Measurements from ENCODE around the gene TMEM204. TPM values are rescaled to one million over a fixed set of nuclear protein-coding genes. Genes with fewer than 3 reads are reported as not detected.

Gene TMEM204
- polyA plus RNA-seq, 2 donors, result 3.4 to 6.2 TPM

DNA sequence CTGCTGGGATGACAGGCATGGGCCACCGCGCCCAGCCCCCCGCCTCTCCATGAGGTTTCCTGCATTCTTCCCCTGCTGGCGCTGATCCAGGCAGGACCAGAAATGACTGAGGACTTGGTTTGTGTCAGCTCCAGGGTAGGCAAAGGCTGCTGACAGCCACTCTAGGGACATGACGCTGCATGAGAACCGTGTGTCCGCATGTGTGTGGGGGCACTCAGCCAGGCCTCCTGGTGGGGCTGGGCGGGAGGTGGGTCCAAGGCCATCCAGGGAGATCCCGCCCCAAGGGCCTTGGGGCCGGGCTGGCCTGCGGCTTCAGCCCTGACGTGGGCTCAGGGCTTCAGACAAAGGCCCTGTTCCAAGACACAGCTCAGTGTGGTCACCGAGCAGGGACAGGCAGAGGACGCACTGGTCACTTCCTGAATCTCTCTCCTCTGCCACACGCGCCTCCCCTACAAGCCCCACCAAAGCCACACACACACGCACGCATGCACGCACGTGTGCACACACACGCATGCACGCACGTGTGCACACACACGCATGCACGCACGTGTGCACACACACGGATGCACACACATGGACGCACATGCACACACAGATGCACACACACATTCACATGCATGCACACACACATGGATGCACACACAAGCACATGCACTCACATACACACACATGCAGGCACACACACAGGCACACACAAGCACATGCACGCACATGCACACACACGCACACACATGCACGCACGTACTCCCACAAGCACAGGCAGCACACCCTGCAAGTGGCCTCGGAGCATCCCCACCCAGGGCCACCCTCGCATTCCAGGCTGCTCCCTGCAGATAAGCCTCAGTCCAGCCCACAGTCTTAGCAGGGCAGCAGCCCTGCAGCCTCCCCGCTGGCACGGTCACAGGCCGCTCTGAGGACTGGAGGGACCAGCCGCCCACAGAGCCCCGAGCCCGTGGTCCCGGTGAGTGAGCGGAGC is 5.3 kb upstream of the TMEM204 start:
- no peaks in the 10 kb centered on the region for H3K9me3 ChIP-seq (ENCODE audit: control insufficient read depth in 2 of 2, insufficient read depth in 1 of 2, low read depth in 1 of 2, low read length in 1 of 2)
- H3K4me1 ChIP-seq (ENCODE audit: control insufficient read depth in 2 of 2, insufficient read depth in 2 of 2, low read length in 1 of 2), result peaks cover 0 to 43% of the 10 kb centered on the region in 2 donors
- H3K4me3 ChIP-seq (ENCODE audit: low read depth in 1 of 2, low read length in 2 of 2), result no peak overlapping the region
- no peak overlapping the region for H3K27ac ChIP-seq (ENCODE audit: low read depth in 2 of 2, low read length in 1 of 2)
- 64 to 69% methylated on average over 42 of the region's 42 CpGs for WGBS, 2 donors
- H3K27me3 ChIP-seq (ENCODE audit: control insufficient read depth in 1 of 2, insufficient read depth in 2 of 2, low read length in 2 of 2), result no peaks in the 10 kb centered on the region
- peaks cover 0 to 2% of the 10 kb centered on the region in 2 donors for H3K36me3 ChIP-seq (ENCODE audit: control insufficient read depth in 2 of 2, insufficient read depth in 2 of 2, low read length in 1 of 2)

DNA sequence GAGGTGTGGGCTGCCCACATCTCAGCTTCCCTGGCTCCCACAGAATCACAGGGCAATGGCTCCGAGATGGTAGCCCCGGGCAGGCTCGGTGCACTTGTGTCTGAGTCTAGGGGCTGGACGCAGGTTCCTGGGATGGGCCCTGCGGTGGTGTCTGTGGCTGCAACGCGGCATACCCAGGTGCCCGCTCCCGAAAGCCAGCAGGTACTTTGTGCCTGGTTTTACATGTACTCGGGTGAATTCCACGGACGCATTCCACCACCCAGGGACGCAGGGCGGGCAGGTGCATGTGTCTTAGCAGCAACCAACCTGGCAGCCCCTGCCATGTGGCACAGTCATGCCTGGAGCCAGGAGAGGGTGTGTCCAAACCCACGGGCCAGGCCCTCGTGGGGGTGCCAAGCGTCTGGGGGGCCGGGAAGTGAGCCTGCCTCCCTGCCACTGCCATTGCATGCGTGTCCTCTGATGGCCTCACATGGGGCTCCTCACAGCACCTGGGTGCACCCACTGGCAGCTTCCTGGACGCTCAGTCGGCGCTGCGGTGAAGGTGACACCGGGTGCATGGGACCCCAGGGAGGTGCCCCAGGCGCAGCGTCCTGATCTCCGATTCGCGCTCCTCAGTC is 4.4 kb upstream of the TMEM204 start:
- H3K36me3 ChIP-seq (ENCODE audit: control insufficient read depth in 2 of 2, insufficient read depth in 2 of 2, low read length in 1 of 2), result peaks cover 0 to 3% of the 10 kb centered on the region in 2 donors
- H3K4me3 ChIP-seq (ENCODE audit: low read depth in 1 of 2, low read length in 2 of 2), result no peak overlapping the region
- peaks cover 0 to 43% of the 10 kb centered on the region in 2 donors for H3K4me1 ChIP-seq (ENCODE audit: control insufficient read depth in 2 of 2, insufficient read depth in 2 of 2, low read length in 1 of 2)
- H3K9me3 ChIP-seq (ENCODE audit: control insufficient read depth in 2 of 2, insufficient read depth in 1 of 2, low read depth in 1 of 2, low read length in 1 of 2), result no peaks in the 10 kb centered on the region
- H3K27me3 ChIP-seq (ENCODE audit: control insufficient read depth in 1 of 2, insufficient read depth in 2 of 2, low read length in 2 of 2), result no peaks in the 10 kb centered on the region
- WGBS, 2 donors, result 68 to 72% methylated on average over 29 of the region's 29 CpGs
- H3K27ac ChIP-seq (ENCODE audit: low read depth in 2 of 2, low read length in 1 of 2), result peak overlapping the region in 1 of 2 donors; percentile 16

GRCh38 chr16:1530349-1530882 is 3.0 kb upstream of the TMEM204 start:
- no peaks in the 10 kb centered on the region for H3K9me3 ChIP-seq (ENCODE audit: control insufficient read depth in 2 of 2, insufficient read depth in 1 of 2, low read depth in 1 of 2, low read length in 1 of 2)
- 51 to 67% methylated on average over 27 of the region's 27 CpGs for WGBS, 2 donors
- no peaks in the 10 kb centered on the region for H3K27me3 ChIP-seq (ENCODE audit: control insufficient read depth in 1 of 2, insufficient read depth in 2 of 2, low read length in 2 of 2)
- H3K27ac ChIP-seq (ENCODE audit: low read depth in 2 of 2, low read length in 1 of 2), result peak overlapping the region; percentile 73 to 95
- peaks cover 0 to 44% of the 10 kb centered on the region in 2 donors for H3K4me1 ChIP-seq (ENCODE audit: control insufficient read depth in 2 of 2, insufficient read depth in 2 of 2, low read length in 1 of 2)
- H3K36me3 ChIP-seq (ENCODE audit: control insufficient read depth in 2 of 2, insufficient read depth in 2 of 2, low read length in 1 of 2), result peaks cover 0 to 3% of the 10 kb centered on the region in 2 donors
- H3K4me3 ChIP-seq (ENCODE audit: low read depth in 1 of 2, low read length in 2 of 2), result no peak overlapping the region

DNA sequence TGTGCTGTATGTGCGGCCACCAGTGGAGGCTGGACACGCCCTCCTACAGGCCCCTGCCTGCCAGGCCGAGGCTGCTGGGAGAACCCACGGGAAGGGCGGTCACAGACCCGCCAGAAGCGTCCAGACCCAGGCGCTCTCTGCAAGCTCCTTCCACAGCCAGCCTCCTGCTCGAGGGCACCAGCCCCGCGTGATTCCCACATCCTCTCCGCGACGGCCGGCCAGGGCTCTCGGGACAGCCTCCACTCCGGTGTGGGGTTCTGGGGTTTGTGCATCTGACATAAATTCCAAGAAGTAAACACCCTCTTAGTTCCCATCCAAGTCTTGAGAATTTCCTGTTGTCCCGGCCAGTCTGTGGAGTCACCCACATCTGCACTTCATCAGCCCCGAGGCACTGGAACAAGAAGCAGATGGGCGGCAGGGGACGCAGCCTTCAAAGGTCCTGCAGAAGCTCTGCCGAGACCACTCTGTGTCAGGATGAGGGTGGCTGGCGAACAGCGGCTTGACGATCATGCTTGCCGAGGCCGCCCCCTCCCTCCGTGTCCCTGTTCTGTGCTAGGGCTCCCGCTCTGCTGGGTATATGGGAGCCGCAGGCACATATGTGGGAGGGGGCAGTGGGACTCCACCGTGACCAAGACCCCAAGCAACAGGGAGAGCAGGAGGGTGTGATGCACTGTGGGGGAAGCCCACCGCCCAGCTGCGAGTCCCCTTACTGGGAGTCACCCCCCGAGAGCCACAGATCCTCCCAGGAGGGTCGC is 2.4 kb upstream of the TMEM204 start:
- no peak overlapping the region for H3K4me3 ChIP-seq (ENCODE audit: low read depth in 1 of 2, low read length in 2 of 2)

DNA sequence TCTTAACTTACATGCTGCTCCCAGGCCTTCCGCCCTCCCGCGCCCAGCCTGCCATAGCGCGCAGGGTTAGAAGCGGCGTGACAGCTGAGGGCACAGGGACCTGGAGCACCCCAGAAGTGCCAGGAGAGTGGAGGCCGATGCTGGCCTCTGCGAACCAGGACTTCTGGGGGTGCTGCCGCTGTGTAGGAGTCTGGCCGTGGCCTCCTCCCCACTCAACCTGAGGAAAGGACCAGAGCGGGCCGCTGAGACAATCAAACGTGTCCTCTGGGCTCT is 1.9 kb upstream of the TMEM204 start:
- H3K36me3 ChIP-seq (ENCODE audit: control insufficient read depth in 2 of 2, insufficient read depth in 2 of 2, low read length in 1 of 2), result peaks cover 0 to 4% of the 10 kb centered on the region in 2 donors
- 84 to 85% methylated on average over 14 of the region's 14 CpGs for WGBS, 2 donors
- peak overlapping the region; percentile 73 to 95 for H3K27ac ChIP-seq (ENCODE audit: low read depth in 2 of 2, low read length in 1 of 2)
- H3K9me3 ChIP-seq (ENCODE audit: control insufficient read depth in 2 of 2, insufficient read depth in 1 of 2, low read depth in 1 of 2, low read length in 1 of 2), result no peaks in the 10 kb centered on the region
- H3K4me1 ChIP-seq (ENCODE audit: control insufficient read depth in 2 of 2, insufficient read depth in 2 of 2, low read length in 1 of 2), result peaks cover 0 to 46% of the 10 kb centered on the region in 2 donors
- no peak overlapping the region for H3K4me3 ChIP-seq (ENCODE audit: low read depth in 1 of 2, low read length in 2 of 2)
- H3K27me3 ChIP-seq (ENCODE audit: control insufficient read depth in 1 of 2, insufficient read depth in 2 of 2, low read length in 2 of 2), result no peaks in the 10 kb centered on the region

More for the DNA sequence above, 2.4 kb upstream of the TMEM204 start:
- no peaks in the 10 kb centered on the region for H3K9me3 ChIP-seq (ENCODE audit: control insufficient read depth in 2 of 2, insufficient read depth in 1 of 2, low read depth in 1 of 2, low read length in 1 of 2)
- no peaks in the 10 kb centered on the region for H3K27me3 ChIP-seq (ENCODE audit: control insufficient read depth in 1 of 2, insufficient read depth in 2 of 2, low read length in 2 of 2)
- H3K36me3 ChIP-seq (ENCODE audit: control insufficient read depth in 2 of 2, insufficient read depth in 2 of 2, low read length in 1 of 2), result peaks cover 0 to 3% of the 10 kb centered on the region in 2 donors
- peaks cover 0 to 44% of the 10 kb centered on the region in 2 donors for H3K4me1 ChIP-seq (ENCODE audit: control insufficient read depth in 2 of 2, insufficient read depth in 2 of 2, low read length in 1 of 2)
- WGBS, 2 donors, result 52 to 69% methylated on average over 31 to 35 of the region's 35 CpGs
- H3K27ac ChIP-seq (ENCODE audit: low read depth in 2 of 2, low read length in 1 of 2), result peak overlapping the region; percentile 73 to 95

DNA sequence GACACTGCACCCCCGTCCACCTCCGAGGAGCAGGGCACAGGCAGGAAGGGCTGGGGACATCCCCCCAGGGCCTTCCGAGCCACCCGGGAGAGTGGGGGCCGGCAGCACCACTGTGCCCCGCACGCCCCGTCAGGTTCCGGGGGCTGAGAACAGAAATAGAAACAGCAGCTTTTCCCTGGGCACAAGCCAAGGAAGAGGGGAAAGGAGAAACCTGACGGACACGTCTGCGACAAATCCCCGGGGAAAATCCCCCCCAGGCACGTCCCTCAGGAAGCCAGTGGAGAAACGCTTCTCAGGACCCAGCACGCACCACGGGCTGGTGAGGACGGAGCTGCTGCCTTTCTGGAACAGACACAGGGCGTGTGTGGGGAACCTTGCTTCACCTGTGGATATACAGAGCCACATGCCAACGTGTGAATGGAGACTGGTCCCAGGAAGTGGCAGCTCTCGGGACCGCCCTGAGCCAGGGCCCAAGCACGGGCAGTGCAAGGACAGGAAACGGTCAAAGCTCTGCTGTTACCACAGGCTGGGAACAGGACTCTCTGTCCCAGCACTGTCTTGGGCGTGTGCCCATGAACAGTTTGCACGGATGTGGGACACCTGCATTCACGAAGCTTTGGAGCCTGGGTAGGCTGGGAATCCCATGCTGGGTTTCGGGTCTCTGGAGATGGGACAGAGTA is 1.2 kb upstream of the TMEM204 start:
- 32 to 57% methylated on average over 24 to 28 of the region's 28 CpGs for WGBS, 2 donors
- peak overlapping the region; percentile 88 to 95 for H3K27ac ChIP-seq (ENCODE audit: low read depth in 2 of 2, low read length in 1 of 2)
- peaks cover 0 to 52% of the 10 kb centered on the region in 2 donors for H3K4me1 ChIP-seq (ENCODE audit: control insufficient read depth in 2 of 2, insufficient read depth in 2 of 2, low read length in 1 of 2)
- peaks cover 0 to 10% of the 10 kb centered on the region in 2 donors for H3K36me3 ChIP-seq (ENCODE audit: control insufficient read depth in 2 of 2, insufficient read depth in 2 of 2, low read length in 1 of 2)
- H3K4me3 ChIP-seq (ENCODE audit: low read depth in 1 of 2, low read length in 2 of 2), result no peak overlapping the region
- H3K27me3 ChIP-seq (ENCODE audit: control insufficient read depth in 1 of 2, insufficient read depth in 2 of 2, low read length in 2 of 2), result no peaks in the 10 kb centered on the region
- H3K9me3 ChIP-seq (ENCODE audit: control insufficient read depth in 2 of 2, insufficient read depth in 1 of 2, low read depth in 1 of 2, low read length in 1 of 2), result no peaks in the 10 kb centered on the region

DNA sequence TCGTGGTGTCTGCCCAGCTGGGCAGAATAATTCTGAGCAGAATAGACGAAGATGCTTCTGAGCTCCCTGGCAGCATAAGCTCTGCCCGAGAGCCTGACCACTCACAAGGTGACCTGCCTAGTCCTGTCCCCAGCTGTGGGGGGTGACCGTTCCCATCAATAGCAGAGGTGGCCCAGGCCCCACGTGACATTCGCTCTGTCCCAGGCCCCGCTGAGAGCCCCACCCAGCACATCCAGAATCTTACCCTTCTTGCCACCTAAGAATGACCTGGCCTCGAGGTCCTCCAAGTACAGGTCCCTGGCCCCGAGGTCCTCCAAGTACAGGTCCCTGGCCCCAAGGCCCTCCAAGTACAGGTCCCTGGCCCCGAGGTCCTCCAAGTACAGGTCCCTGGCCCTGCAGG is 695 bp upstream of the TMEM204 start:
- no peaks in the 10 kb centered on the region for H3K9me3 ChIP-seq (ENCODE audit: control insufficient read depth in 2 of 2, insufficient read depth in 1 of 2, low read depth in 1 of 2, low read length in 1 of 2)
- H3K27me3 ChIP-seq (ENCODE audit: control insufficient read depth in 1 of 2, insufficient read depth in 2 of 2, low read length in 2 of 2), result no peaks in the 10 kb centered on the region
- no peak overlapping the region for H3K4me3 ChIP-seq (ENCODE audit: low read depth in 1 of 2, low read length in 2 of 2)
- H3K4me1 ChIP-seq (ENCODE audit: control insufficient read depth in 2 of 2, insufficient read depth in 2 of 2, low read length in 1 of 2), result peaks cover 0 to 52% of the 10 kb centered on the region in 2 donors
- H3K27ac ChIP-seq (ENCODE audit: low read depth in 2 of 2, low read length in 1 of 2), result peak overlapping the region; percentile 88 to 95
- H3K36me3 ChIP-seq (ENCODE audit: control insufficient read depth in 2 of 2, insufficient read depth in 2 of 2, low read length in 1 of 2), result peaks cover 0 to 16% of the 10 kb centered on the region in 2 donors
- 74 to 80% methylated on average over 10 of the region's 10 CpGs for WGBS, 2 donors

DNA sequence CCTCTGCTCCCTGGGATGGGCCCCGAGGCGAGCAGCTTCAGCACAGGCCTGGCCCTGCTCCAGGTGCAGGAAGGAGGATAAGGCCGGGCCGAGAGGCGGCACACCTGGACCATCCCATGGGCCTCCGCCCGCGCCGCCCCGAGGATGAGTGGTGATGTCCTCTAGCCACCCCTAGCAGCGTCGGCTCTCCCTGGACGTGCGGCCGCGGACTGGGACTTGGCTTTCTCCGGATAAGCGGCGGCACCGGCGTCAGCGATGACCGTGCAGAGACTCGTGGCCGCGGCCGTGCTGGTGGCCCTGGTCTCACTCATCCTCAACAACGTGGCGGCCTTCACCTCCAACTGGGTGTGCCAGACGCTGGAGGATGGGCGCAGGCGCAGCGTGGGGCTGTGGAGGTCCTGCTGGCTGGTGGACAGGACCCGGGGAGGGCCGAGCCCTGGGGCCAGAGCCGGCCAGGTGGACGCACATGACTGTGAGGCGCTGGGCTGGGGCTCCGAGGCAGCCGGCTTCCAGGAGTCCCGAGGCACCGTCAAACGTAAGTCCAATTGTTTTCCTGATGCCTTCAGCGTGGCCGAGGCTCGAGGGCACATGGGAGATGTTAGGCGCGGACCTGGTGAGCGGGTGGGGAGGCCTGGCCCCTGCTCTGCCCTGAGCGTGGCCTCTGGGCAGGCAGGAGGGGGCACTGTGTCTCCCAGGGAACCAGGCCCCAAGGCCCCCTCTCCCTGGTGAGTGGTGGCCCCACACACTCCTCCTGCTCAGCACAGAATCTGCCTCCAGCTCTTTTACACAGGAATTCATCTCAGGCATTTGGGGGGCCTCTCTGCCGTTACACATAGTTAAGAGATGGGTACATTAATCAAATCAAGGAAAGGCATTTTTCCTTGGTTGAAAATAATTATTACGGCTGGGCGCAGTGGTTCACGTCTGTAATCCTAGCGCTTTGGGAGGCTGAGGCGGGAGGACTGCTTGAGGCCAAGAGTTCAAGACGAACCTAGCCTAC is 855 bp downstream of the TMEM204 start:
- H3K27me3 ChIP-seq (ENCODE audit: control insufficient read depth in 1 of 2, insufficient read depth in 2 of 2, low read length in 2 of 2), result no peaks in the 10 kb centered on the region
- H3K4me1 ChIP-seq (ENCODE audit: control insufficient read depth in 2 of 2, insufficient read depth in 2 of 2, low read length in 1 of 2), result peaks cover 0 to 44% of the 10 kb centered on the region in 2 donors
- peak overlapping the region; percentile 48 to 64 for H3K4me3 ChIP-seq (ENCODE audit: low read depth in 1 of 2, low read length in 2 of 2)
- peaks cover 0 to 28% of the 10 kb centered on the region in 2 donors for H3K36me3 ChIP-seq (ENCODE audit: control insufficient read depth in 2 of 2, insufficient read depth in 2 of 2, low read length in 1 of 2)
- H3K27ac ChIP-seq (ENCODE audit: low read depth in 2 of 2, low read length in 1 of 2), result peak overlapping the region; percentile 88 to 95
- H3K9me3 ChIP-seq (ENCODE audit: control insufficient read depth in 2 of 2, insufficient read depth in 1 of 2, low read depth in 1 of 2, low read length in 1 of 2), result no peaks in the 10 kb centered on the region
- WGBS, 2 donors, result 53 to 60% methylated on average over 55 to 57 of the region's 57 CpGs
